Neural cell (in vitro differentiated cells): ENCODE results near the gene NEUROG3. TPM values are rescaled to one million over a fixed set of nuclear protein-coding genes. Genes with fewer than 3 reads are reported as not detected.

Experiments
- H2AFZ ChIP-seq: fragments of 200-600, 300-800 bp; sonication (generic), shearing (Covaris generic); 2 replicates; pipeline ENCODE4 v1.6.0; 2014; ENCODE audit warnings: low read depth, mild to moderate bottlenecking, antibody characterized with exemption, low read length, moderate library complexity
- H3F3A ChIP-seq: fragments of 200-600 bp; shearing (Covaris generic); 2 replicates; pipeline ENCODE4 v1.6.1; 2016; ENCODE audit warnings: mild to moderate bottlenecking, moderate library complexity, mixed read lengths, antibody characterized with exemption, low read length; ENCODE audit not compliant: insufficient read depth, poor library complexity, severe bottlenecking
- H3K27ac ChIP-seq: fragments of 200-600, 300-800 bp; sonication (generic), shearing (Covaris generic); 2 replicates; pipeline ENCODE4 v1.5.1; 2014; ENCODE audit warnings: mild to moderate bottlenecking, low read length, moderate library complexity
- H3K27me3 ChIP-seq: fragments of 300-800, 200-600 bp; sonication (generic), shearing (Covaris generic); 2 replicates; pipeline ENCODE4 v1.6.0; 2014; ENCODE audit warnings: mild to moderate bottlenecking, low read depth, low read length, moderate library complexity; ENCODE audit not compliant: insufficient read depth
- H3K36me3 ChIP-seq: fragments of 300-800, 200-600 bp; sonication (generic), shearing (Covaris generic); 2 replicates; pipeline ENCODE4 v1.5.1; 2014; ENCODE audit warnings: mild to moderate bottlenecking, antibody characterized with exemption, low read length, moderate library complexity; ENCODE audit not compliant: insufficient read depth
- H3K4me2 ChIP-seq: fragments of 300-800, 200-600 bp; sonication (generic), shearing (Covaris generic); 2 replicates; pipeline ENCODE4 v1.6.0; 2014; ENCODE audit warnings: mild to moderate bottlenecking, low read length
- H3K4me3 ChIP-seq: fragments of 300-800, 200-600 bp; sonication (generic), shearing (Covaris generic); 2 replicates; pipeline ENCODE4 v1.5.1; 2014; ENCODE audit warnings: mild to moderate bottlenecking, low read length, moderate library complexity
- H3K79me2 ChIP-seq: fragments of 200-600 bp; shearing (Covaris generic); replicated peaks from 2 replicates; pipeline ENCODE4 v1.6.0; 2014; ENCODE audit warnings: mild to moderate bottlenecking, low read length, moderate library complexity; ENCODE audit not compliant: insufficient read depth
- H3K9ac ChIP-seq: fragments of 300-800, 200-600 bp; sonication (generic), shearing (Covaris generic); 2 replicates; pipeline ENCODE4 v1.6.1; 2016; ENCODE audit warnings: mild to moderate bottlenecking, low read length, mixed read lengths
- H3K9me2 ChIP-seq: fragments of 200-600 bp; shearing (Covaris generic); 2 replicates; pipeline ENCODE4 v1.6.1; 2016; ENCODE audit warnings: mild to moderate bottlenecking, low read length, mixed read lengths; ENCODE audit not compliant: insufficient read depth
- H3K9me3 ChIP-seq: fragments of 200-600, 300-800 bp; sonication (generic), shearing (Covaris generic); 2 replicates; pipeline ENCODE4 v1.6.1; 2016; ENCODE audit warnings: mild to moderate bottlenecking, mixed run types, low read length, moderate library complexity, mixed read lengths
- H4K20me1 ChIP-seq: fragments of 200-600 bp; shearing (Covaris generic); 2 replicates; pipeline ENCODE4 v1.6.1; 2016; ENCODE audit warnings: mild to moderate bottlenecking, mixed run types; ENCODE audit not compliant: insufficient read depth
- CTCF ChIP-seq: fragments of 450-650 bp; IDR thresholded peaks from 2 replicates; pipeline ENCODE4 v1.5.1; 2014; ENCODE audit warnings: antibody characterized with exemption, mild to moderate bottlenecking, moderate library complexity; ENCODE audit not compliant: poor library complexity, severe bottlenecking
- EP300 ChIP-seq: fragments of 450-650 bp; conservative IDR thresholded peaks from 2 replicates; pipeline ENCODE4 v1.6.1; 2014; ENCODE audit warnings: antibody characterized with exemption, mild to moderate bottlenecking, moderate library complexity; ENCODE audit not compliant: poor library complexity, severe bottlenecking
- EZH2 ChIP-seq: fragments of 200-600, 300-800 bp; shearing (Covaris generic), sonication (generic); IDR thresholded peaks from 2 replicates; pipeline ENCODE4 v1.6.1; 2014; ENCODE audit warnings: antibody characterized with exemption, low read length, borderline replicate concordance, mild to moderate bottlenecking; ENCODE audit not compliant: insufficient read depth, poor library complexity, severe bottlenecking
- MXI1 ChIP-seq: fragments of 450-650 bp; conservative IDR thresholded peaks from 2 replicates; pipeline ENCODE4 v1.6.1; 2014; ENCODE audit warnings: antibody characterized with exemption, mild to moderate bottlenecking; ENCODE audit not compliant: poor library complexity, severe bottlenecking
- POLR2AphosphoS5 ChIP-seq: IDR thresholded peaks from 2 replicates; pipeline ENCODE4 v1.6.1; 2012
- RAD21 ChIP-seq: fragments of 450-650 bp; conservative IDR thresholded peaks from 2 replicates; pipeline ENCODE4 v1.6.1; 2014; ENCODE audit warnings: antibody characterized with exemption, mild to moderate bottlenecking, moderate library complexity
- REST ChIP-seq: IDR thresholded peaks from 2 replicates; pipeline ENCODE4 v1.6.1; 2012; ENCODE audit warnings: borderline replicate concordance
- SMC3 ChIP-seq: fragments of 450-650 bp; conservative IDR thresholded peaks from 2 replicates; pipeline ENCODE4 v1.6.1; 2014; ENCODE audit warnings: antibody characterized with exemption, mild to moderate bottlenecking, moderate library complexity; ENCODE audit not compliant: poor library complexity
- TAF1 ChIP-seq: IDR thresholded peaks from 2 replicates; pipeline ENCODE4 v1.6.1; 2012; ENCODE audit warnings: low read depth
- polyA plus RNA-seq: library from polyadenylated mRNA; depleted of rRNA; stranded (reverse); fragments of >200 nt; gene quantifications from 2 replicates; pipeline ENCODE4 v1.2.3, GENCODE V29; 2014

NEUROG3 gene
- polyA plus RNA-seq, 1 donor from 2014 or later: not detected

GRCh38 chr10:69569396-69569934, 3.8 kb downstream of the NEUROG3 start:
- Histone ChIP-seq H3K4me2 (no peak overlapping the region), H3K9ac (no peak overlapping the region), H3K4me3 (peak overlapping the region; percentile 59), H3K27me3 (peaks cover 99% of the 10 kb centered on the region), H4K20me1 (no peaks in the 10 kb centered on the region), H3F3A (no peaks in the 10 kb centered on the region), H3K79me2 (no peaks in the 10 kb centered on the region), H3K9me3 (no peaks in the 10 kb centered on the region), H3K9me2 (no peaks in the 10 kb centered on the region), H3K36me3 (no peaks in the 10 kb centered on the region), H2AFZ (no peak overlapping the region), H3K27ac (no peak overlapping the region)
- TF ChIP-seq POLR2AphosphoS5 (no peak), SMC3 (no peak), MXI1 (no peak), EP300 (no peak), EZH2 (no peak), TAF1 (no peak), CTCF (no peak), RAD21 (no peak), REST (no peak)

DNA sequence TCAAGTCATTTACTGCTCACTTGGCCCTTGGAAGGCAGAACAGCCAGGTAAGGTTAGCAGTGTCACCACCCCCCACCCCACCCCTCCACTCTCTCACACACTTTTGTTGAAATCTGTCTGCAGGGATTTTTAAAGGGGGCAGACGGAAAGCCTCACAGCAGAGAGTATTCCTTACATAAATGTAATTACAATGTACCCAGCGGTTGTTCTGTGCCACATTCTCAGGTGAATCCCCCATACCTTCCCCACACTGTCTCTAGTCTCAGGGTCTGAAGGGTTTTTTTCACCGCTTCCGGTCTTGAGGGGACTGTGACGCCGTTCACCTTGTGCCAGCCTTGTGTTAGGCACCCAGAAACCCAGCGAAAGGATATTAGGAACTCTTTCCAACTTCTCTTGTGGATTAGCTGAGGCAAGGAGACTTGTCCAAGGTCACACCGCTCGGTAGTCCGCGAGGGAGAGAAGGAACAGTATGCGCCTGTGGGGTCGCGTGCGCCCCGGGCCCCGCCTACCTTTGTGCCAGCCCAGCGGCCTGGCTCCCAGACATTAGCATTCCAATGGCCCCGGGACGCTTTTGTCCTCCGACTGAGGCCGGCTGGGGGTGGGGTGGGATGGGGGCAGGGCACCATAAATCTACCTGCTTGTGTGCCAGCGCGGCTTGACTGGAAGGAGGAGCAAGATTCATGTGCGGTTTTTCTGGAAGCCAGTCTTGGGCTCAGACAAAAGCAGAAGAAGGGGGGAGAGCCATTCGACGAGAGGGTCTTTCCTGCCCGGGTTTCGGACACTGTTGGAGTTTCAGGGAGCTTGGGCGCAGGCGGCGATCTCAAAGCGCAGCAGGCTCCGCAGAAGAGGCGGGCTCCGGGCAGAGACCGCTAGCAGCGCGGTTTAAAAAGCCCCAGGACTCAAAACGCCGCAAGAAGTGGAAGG, 4.5 kb downstream of the NEUROG3 start:
- H3K9me2 ChIP-seq: no peaks in the 10 kb centered on the region
- no peaks in the 10 kb centered on the region for H3K79me2 ChIP-seq
- H3K4me2 ChIP-seq: no peak overlapping the region
- no peak overlapping the region for H3K27ac ChIP-seq
- H4K20me1 ChIP-seq: no peaks in the 10 kb centered on the region
- H3K9ac ChIP-seq: no peak overlapping the region
- H3K4me3 ChIP-seq: peak overlapping the region; percentile 59
- no peaks in the 10 kb centered on the region for H3K36me3 ChIP-seq
- TF ChIP-seq RAD21 (no peak), TAF1 (no peak), CTCF (no peak), POLR2AphosphoS5 (no peak), EZH2 (no peak), SMC3 (no peak)
- H2AFZ ChIP-seq: no peak overlapping the region
- H3F3A ChIP-seq: no peaks in the 10 kb centered on the region
- no peaks in the 10 kb centered on the region for H3K9me3 ChIP-seq
- H3K27me3 ChIP-seq: peaks cover 99% of the 10 kb centered on the region
